Measurements from ENCODE around the gene RIPPLY3. TPM values are rescaled to one million over a fixed set of nuclear protein-coding genes. Genes with fewer than 3 reads are reported as not detected.

RIPPLY3 gene
- total and polyA plus RNA-seq, 2 of the 13 experiments (the other 11 are each of a cell fraction or from before 2014, with no cell fraction given) = 0.09 to 2.9 TPM

- TF ChIP-seq ZNF580 (CRISPR knock-in tag; IDR thresholded peaks at IDR 0.05; ENCODE audit: borderline replicate concordance, low read depth) (peak; percentile 70; the same call in 1 of the 2 replicates), ZFYVE20 (CRISPR knock-in tag; IDR thresholded peaks at IDR 0.05; ENCODE audit: borderline replicate concordance, low read depth) (peak; percentile 47; the same call in 1 of the 2 replicates), E2F2 (CRISPR knock-in tag; IDR thresholded peaks at IDR 0.05; ENCODE audit: borderline replicate concordance) (no peak), ZNF777 (CRISPR knock-in tag; IDR thresholded peaks at IDR 0.05) (peak; percentile 92), IRF1 (CRISPR knock-in tag; IDR thresholded peaks at IDR 0.05; ENCODE audit: low read depth) (0 out of 2 replicates have a peak, but pooled peaks have one; percentile 14), ZHX1 (CRISPR knock-in tag; IDR thresholded peaks at IDR 0.05; ENCODE audit: low read depth) (peak; percentile 83), FOXP4 (CRISPR knock-in tag; IDR thresholded peaks at IDR 0.05) (no peak; the same call in 1 of the 2 replicates), ZNF572 (CRISPR knock-in tag; IDR thresholded peaks at IDR 0.05) (no peak), IKZF5 (CRISPR knock-in tag; IDR thresholded peaks at IDR 0.05) (peak; percentile 33; the same call in 1 of the 2 replicates), ZNF317 (CRISPR knock-in tag; IDR thresholded peaks at IDR 0.05) (no peak), TEAD3 (CRISPR knock-in tag; optimal IDR thresholded peaks at IDR 0.05; ENCODE audit: borderline replicate concordance) (peak; percentile 25), ZNF784 (CRISPR knock-in tag; IDR thresholded peaks at IDR 0.05; ENCODE audit: borderline replicate concordance) (peak; percentile 90; the same call in 1 of the 2 replicates), THRA (CRISPR knock-in tag; IDR thresholded peaks at IDR 0.05; ENCODE audit: borderline replicate concordance) (no peak; the same call in 1 of the 2 replicates), AGO1 (IDR thresholded peaks at IDR 0.05; ENCODE audit: low read depth, low read length, poor library complexity, severe bottlenecking) (peak; percentile 29), HIVEP1 (CRISPR knock-in tag; IDR thresholded peaks at IDR 0.05) (peak; percentile 38; the same call in 1 of the 2 replicates), CHCHD3 (CRISPR knock-in tag; IDR thresholded peaks at IDR 0.05) (peak; percentile 68)
Measured at GRCh38 chr21:36989699-36990507, 16.6 kb upstream of the RIPPLY3 start (continued).

Data from HepG2 (cell line).